ENCODE results near the gene RHOB. TPM values are rescaled to one million over a fixed set of nuclear protein-coding genes. Genes with fewer than 3 reads are reported as not detected.
"Not testable (repeated sequence)": the region's sequence is repeated elsewhere in the genome, so short reads cannot be mapped to it uniquely, and the experiment has no call there.

RHOB gene
- total RNA-seq, 1 donor: 161 TPM

DNA sequence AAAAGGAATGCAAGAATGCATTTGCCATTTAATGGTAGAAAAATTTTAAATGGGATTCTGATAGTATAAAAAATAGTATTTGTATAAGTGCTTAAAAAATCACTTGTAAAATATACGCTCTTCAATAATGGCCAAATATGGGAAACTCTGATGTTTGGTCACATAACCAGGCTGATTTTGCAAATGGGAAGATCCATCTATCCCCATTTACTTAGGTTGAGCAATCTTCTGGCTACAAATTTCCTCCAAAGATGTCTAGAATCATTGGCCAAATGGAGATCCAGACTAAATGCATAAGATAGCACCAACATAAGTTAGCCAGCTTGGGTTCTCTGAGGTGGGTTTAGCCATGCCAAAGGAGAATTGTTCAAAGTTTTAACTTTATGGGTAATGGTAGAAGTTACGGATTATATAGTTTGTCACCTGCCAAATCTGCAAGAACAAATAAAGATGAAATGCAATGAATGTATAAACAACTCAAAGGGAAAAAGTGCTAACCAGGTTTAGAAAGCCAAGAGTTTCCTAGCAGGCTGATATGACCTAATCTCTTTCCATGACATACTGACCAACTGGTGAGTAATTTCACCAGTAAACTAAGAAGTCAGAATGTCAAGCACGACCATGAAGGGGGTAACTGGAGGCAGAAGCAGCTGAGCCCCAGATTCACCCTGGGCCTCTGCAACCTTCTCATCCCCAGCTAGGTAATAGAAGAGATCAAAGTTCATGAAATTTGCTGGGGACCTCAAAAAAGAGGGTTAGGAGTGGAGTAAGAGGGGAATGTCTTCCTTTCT lies 10.0 kb downstream of the RHOB start:
- TF ChIP-seq, protein P1, sequence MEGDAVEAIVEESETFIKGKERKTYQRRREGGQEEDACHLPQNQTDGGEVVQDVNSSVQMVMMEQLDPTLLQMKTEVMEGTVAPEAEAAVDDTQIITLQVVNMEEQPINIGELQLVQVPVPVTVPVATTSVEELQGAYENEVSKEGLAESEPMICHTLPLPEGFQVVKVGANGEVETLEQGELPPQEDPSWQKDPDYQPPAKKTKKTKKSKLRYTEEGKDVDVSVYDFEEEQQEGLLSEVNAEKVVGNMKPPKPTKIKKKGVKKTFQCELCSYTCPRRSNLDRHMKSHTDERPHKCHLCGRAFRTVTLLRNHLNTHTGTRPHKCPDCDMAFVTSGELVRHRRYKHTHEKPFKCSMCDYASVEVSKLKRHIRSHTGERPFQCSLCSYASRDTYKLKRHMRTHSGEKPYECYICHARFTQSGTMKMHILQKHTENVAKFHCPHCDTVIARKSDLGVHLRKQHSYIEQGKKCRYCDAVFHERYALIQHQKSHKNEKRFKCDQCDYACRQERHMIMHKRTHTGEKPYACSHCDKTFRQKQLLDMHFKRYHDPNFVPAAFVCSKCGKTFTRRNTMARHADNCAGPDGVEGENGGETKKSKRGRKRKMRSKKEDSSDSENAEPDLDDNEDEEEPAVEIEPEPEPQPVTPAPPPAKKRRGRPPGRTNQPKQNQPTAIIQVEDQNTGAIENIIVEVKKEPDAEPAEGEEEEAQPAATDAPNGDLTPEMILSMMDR (IDR thresholded peaks at IDR 0.05; ENCODE audit: extremely low read depth, low read depth, low read length): no peak
- H3K36me3 ChIP-seq (ENCODE audit: insufficient read depth, low read length): no peaks in the 10 kb centered on the region
- DNase-seq (ENCODE audit: insufficient read length, low spot score, missing footprints): no peak
- no peaks in the 10 kb centered on the region for H3K27me3 ChIP-seq (ENCODE audit: insufficient read depth, low read length)
- H3K4me1 ChIP-seq (ENCODE audit: insufficient read depth, low read length): peaks cover 2% of the 10 kb centered on the region
- H2AFZ ChIP-seq (ENCODE audit: low read length): no peak overlapping the region
- no peaks in the 10 kb centered on the region for H3K79me2 ChIP-seq (ENCODE audit: insufficient read depth, low read length)
- H3K9me3 ChIP-seq (ENCODE audit: low read depth, low read length): no peaks in the 10 kb centered on the region
- no peaks in the 10 kb centered on the region for H4K20me1 ChIP-seq (ENCODE audit: insufficient read depth, low read length)
- no peak overlapping the region for H3K4me3 ChIP-seq (ENCODE audit: insufficient read depth, low read length)
- H3K4me2 ChIP-seq (ENCODE audit: insufficient read depth, low read length): no peak overlapping the region
- H3K27ac ChIP-seq (ENCODE audit: low read depth, low read length): no peak overlapping the region

DNA sequence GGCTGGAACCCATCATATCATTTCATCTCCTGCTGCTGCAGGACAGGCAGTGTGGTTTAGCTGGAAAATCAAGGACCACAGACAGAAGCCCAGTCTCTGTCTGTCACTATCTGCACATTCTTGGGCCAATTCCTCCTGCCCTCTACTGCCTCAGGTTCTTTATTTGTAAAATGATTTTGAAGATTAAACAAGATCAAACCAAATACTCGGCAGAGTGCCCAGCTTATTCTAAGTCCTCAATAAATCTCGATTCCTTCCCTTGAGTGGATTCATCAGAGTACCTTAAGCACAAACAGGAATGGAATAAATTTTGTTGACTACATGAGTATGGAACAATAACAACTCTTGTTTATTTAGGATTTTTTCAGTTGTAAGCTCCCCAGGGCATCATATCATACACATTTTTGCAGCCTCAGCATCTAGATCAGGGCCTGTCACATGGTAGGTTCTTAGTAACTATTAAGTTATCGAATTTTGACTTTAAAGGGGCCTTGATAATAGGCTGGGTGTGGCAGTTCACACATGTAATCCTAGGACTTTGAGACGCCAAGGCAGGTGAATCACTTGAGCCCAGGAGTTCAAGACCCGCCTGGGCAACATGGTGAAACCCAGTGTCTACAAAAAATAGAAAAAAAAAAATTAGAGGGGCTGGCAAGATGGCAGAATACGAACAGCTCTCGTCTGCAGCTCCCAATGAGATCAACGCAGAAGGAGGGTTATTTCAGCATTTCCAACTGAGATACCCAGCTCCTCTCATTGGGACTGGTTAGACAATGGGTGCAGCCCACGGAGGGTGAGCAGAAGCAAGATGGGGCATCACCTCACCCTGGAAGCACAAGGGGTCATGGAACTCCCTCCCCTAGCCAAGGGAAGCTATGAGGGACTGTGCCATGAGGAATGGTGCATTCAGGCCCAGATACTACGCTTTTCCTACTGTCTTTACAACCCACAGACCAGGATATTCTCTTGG lies 11.1 kb downstream of the RHOB start:
- no peaks in the 10 kb centered on the region for H3K36me3 ChIP-seq (ENCODE audit: insufficient read depth, low read length)
- no peak overlapping the region for H3K4me3 ChIP-seq (ENCODE audit: insufficient read depth, low read length)
- no peaks in the 10 kb centered on the region for H3K79me2 ChIP-seq (ENCODE audit: insufficient read depth, low read length)
- H4K20me1 ChIP-seq (ENCODE audit: insufficient read depth, low read length): no peaks in the 10 kb centered on the region
- H2AFZ ChIP-seq (ENCODE audit: low read length): no peak overlapping the region
- H3K27me3 ChIP-seq (ENCODE audit: insufficient read depth, low read length): no peaks in the 10 kb centered on the region
- TF ChIP-seq, protein P1 (IDR thresholded peaks at IDR 0.05; ENCODE audit: extremely low read depth, low read depth, low read length): no peak
- peaks cover 2% of the 10 kb centered on the region for H3K4me1 ChIP-seq (ENCODE audit: insufficient read depth, low read length)
- H3K9me3 ChIP-seq (ENCODE audit: low read depth, low read length): no peaks in the 10 kb centered on the region
- DNase-seq (ENCODE audit: insufficient read length, low spot score, missing footprints): no peak
- no peak overlapping the region for H3K4me2 ChIP-seq (ENCODE audit: insufficient read depth, low read length)
- H3K27ac ChIP-seq (ENCODE audit: low read depth, low read length): no peak overlapping the region

DNA sequence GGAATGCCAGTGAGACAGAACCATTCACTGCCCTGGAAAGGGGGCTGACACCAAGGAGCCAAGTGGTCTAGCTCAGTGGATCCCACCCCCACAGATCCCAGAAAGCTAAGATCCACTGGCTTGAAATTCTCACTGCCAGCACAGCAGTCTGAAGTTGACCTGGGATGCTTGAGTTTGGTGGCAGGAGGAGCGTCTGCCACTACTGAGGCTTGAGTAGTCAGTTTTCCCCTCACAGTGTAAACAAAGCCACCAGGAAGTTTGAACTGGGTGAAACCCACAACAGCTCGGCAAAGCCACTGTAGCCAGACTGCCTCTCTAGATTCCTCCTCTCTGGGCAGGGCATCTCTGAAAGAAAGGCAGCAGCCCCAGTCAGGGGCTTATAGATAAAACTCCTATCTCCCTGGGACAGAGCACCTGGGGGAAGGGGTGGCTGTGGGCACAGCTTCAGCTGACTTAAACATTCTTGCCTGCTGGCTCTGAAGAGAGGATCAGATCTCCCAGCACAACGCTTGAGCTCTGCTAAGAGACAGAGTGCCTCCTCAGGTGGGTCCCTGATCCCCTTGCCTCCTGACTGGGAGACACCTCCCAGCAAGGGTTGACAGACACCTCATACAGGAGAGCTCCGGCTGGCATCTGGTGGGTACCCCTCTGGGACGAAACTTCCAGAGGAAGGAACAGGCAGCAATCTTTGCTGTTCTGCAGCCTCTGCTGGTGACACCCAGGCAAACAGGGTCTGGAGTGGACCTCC lies 12.0 kb downstream of the RHOB start:
- H3K4me1 ChIP-seq (ENCODE audit: insufficient read depth, low read length); DNase-seq (ENCODE audit: insufficient read length, low spot score, missing footprints); H3K4me2 ChIP-seq (ENCODE audit: insufficient read depth, low read length); H3K27ac ChIP-seq (ENCODE audit: low read depth, low read length); H3K4me3 ChIP-seq (ENCODE audit: insufficient read depth, low read length); H3K79me2 ChIP-seq (ENCODE audit: insufficient read depth, low read length); H3K9me3 ChIP-seq (ENCODE audit: low read depth, low read length); H4K20me1 ChIP-seq (ENCODE audit: insufficient read depth, low read length); H3K27me3 ChIP-seq (ENCODE audit: insufficient read depth, low read length); H2AFZ ChIP-seq (ENCODE audit: low read length); H3K36me3 ChIP-seq (ENCODE audit: insufficient read depth, low read length): not testable (repeated sequence)

DNA sequence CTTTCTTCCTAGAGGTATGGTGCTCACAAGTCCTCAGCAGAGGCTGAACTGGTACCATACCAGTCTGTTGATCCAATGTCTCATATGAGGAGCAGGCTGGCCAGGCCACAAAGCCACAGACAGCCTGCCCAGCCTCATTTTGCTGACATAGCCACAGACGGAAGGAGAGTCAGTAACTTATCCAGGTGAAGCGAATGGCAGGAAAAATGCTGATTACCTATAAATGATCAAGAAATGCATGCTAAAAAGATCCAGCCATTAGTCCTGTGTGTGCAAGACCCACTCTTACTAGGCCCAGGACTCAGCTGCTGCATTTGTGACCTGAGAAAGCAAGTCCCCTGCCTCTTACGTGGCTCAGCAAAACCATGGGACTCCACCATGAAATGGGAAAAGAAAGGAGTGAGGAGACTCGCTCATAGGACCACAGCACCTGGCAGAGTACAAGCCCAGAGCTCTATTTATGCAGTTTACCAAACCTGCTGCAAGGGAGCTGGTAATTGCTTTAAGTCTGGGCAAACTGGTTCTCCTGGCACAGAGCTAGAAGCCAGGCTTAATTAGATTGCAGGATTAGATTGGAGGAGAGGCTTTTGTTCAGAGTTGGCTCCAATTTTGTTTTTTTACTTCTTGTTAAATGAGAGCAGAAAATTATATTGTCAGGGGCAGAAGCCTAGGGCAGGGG lies 19.0 kb downstream of the RHOB start:
- H3K4me3 ChIP-seq (ENCODE audit: insufficient read depth, low read length): no peak overlapping the region
- H3K27ac ChIP-seq (ENCODE audit: low read depth, low read length): no peak overlapping the region
- TF ChIP-seq, protein P1 (IDR thresholded peaks at IDR 0.05; ENCODE audit: extremely low read depth, low read depth, low read length): no peak
- H3K27me3 ChIP-seq (ENCODE audit: insufficient read depth, low read length): no peaks in the 10 kb centered on the region
- no peaks in the 10 kb centered on the region for H3K36me3 ChIP-seq (ENCODE audit: insufficient read depth, low read length)
- no peaks in the 10 kb centered on the region for H3K9me3 ChIP-seq (ENCODE audit: low read depth, low read length)
- H3K79me2 ChIP-seq (ENCODE audit: insufficient read depth, low read length): no peaks in the 10 kb centered on the region
- no peak overlapping the region for H3K4me2 ChIP-seq (ENCODE audit: insufficient read depth, low read length)
- DNase-seq (ENCODE audit: insufficient read length, low spot score, missing footprints): no peak
- H3K4me1 ChIP-seq (ENCODE audit: insufficient read depth, low read length): no peaks in the 10 kb centered on the region
- H4K20me1 ChIP-seq (ENCODE audit: insufficient read depth, low read length): no peaks in the 10 kb centered on the region
- no peak overlapping the region for H2AFZ ChIP-seq (ENCODE audit: low read length)
